Duodenal mucosa (tissue), 2 donors: ENCODE results near the gene SPATA2.

Experiments
- H3K27ac ChIP-seq: one replicate; pipeline ENCODE4 v1.7.0; 2013; ENCODE audit warnings: low read depth, low read length
- H3K27me3 ChIP-seq, 2 donors: one replicate each; pipeline ENCODE4 v1.7.0; 2013; ENCODE audit warnings: low read length in 2 of 2, control low read depth in 1 of 2; ENCODE audit not compliant: insufficient read depth in 2 of 2, control insufficient read depth in 1 of 2
- H3K36me3 ChIP-seq, 2 donors: one replicate each; pipeline ENCODE4 v1.7.0; 2013; ENCODE audit warnings: low read length in 2 of 2, control low read depth in 1 of 2; ENCODE audit not compliant: insufficient read depth in 2 of 2, control insufficient read depth in 1 of 2
- H3K4me1 ChIP-seq, 2 donors: one replicate each; pipeline ENCODE4 v1.7.0; 2013; ENCODE audit warnings: low read length in 2 of 2, control low read depth in 1 of 2; ENCODE audit not compliant: insufficient read depth in 2 of 2, control insufficient read depth in 1 of 2
- H3K4me3 ChIP-seq, 2 donors: one replicate each; pipeline ENCODE4 v1.7.0; 2013; ENCODE audit warnings: low read length in 2 of 2, low read depth in 1 of 2
- H3K9ac ChIP-seq, 2 donors: one replicate each; pipeline ENCODE4 v1.7.0; 2013; ENCODE audit warnings: low read length in 2 of 2, low read depth in 1 of 2
- H3K9me3 ChIP-seq, 2 donors: one replicate each; pipeline ENCODE4 v1.7.0; 2013; ENCODE audit warnings: low read length in 2 of 2, control low read depth in 1 of 2; ENCODE audit not compliant: control insufficient read depth in 1 of 2

The SPATA2 gene

GRCh38 chr20:49858076-49858585 lies 57.2 kb downstream of the SPATA2 start:
- no peaks in the 10 kb centered on the region for H3K9me3 ChIP-seq
- H3K9ac ChIP-seq = no peak overlapping the region
- peaks cover 28 to 53% of the 10 kb centered on the region in 2 donors for H3K36me3 ChIP-seq
- no peak overlapping the region for H3K4me3 ChIP-seq
- H3K27ac ChIP-seq = no peak overlapping the region
- no peaks in the 10 kb centered on the region for H3K27me3 ChIP-seq
- H3K4me1 ChIP-seq = no peaks in the 10 kb centered on the region

GRCh38 chr20:49856904-49857303 lies 58.4 kb downstream of the SPATA2 start:
- H3K9ac ChIP-seq = no peak overlapping the region
- H3K27me3 ChIP-seq = no peaks in the 10 kb centered on the region
- H3K4me1 ChIP-seq = no peaks in the 10 kb centered on the region
- no peaks in the 10 kb centered on the region for H3K9me3 ChIP-seq
- H3K36me3 ChIP-seq = peaks cover 33 to 53% of the 10 kb centered on the region in 2 donors
- no peak overlapping the region for H3K27ac ChIP-seq
- no peak overlapping the region for H3K4me3 ChIP-seq

GRCh38 chr20:49854190-49854875 lies 61.0 kb downstream of the SPATA2 start:
- no peaks in the 10 kb centered on the region for H3K27me3 ChIP-seq
- H3K27ac ChIP-seq = no peak overlapping the region
- H3K4me1 ChIP-seq = no peaks in the 10 kb centered on the region
- peaks cover 32 to 62% of the 10 kb centered on the region in 2 donors for H3K36me3 ChIP-seq
- no peak overlapping the region for H3K9ac ChIP-seq
- no peaks in the 10 kb centered on the region for H3K9me3 ChIP-seq
- no peak overlapping the region for H3K4me3 ChIP-seq

- no peaks in the 10 kb centered on the region for H3K9me3 ChIP-seq
- no peak overlapping the region for H3K9ac ChIP-seq
- H3K27me3 ChIP-seq = no peaks in the 10 kb centered on the region
- H3K4me3 ChIP-seq = no peak overlapping the region
- H3K36me3 ChIP-seq = peaks cover 38 to 63% of the 10 kb centered on the region in 2 donors
- H3K4me1 ChIP-seq = no peaks in the 10 kb centered on the region
- H3K27ac ChIP-seq = no peak overlapping the region
Observed at GRCh38 chr20:49853640-49854039, 61.7 kb downstream of the SPATA2 start.
